ENCODE measurements around the gene CHI3L2. TPM values are rescaled to one million over a fixed set of nuclear protein-coding genes. Genes with fewer than 3 reads are reported as not detected.

Gene CHI3L2
- total RNA-seq, 1 experiment from 2014 or later, result 0.61 TPM

- peaks cover 42% of the 10 kb centered on the region for H3K27me3 Mint-ChIP-seq (ENCODE audit: low read depth)
- H3K9me3 Mint-ChIP-seq, result no peaks in the 10 kb centered on the region
- CTCF ChIA-PET, result no interaction called here
- TF ChIP-seq ZNF281 (CRISPR knock-in tag; IDR thresholded peaks at IDR 0.05), result no peak
- no peak for TF ChIP-seq USF1 (CRISPR knock-in tag; IDR thresholded peaks at IDR 0.05)
- no peak for TF ChIP-seq AR (CRISPR knock-in tag; IDR thresholded peaks at IDR 0.05)
- no peak for TF ChIP-seq ZMAT4 (CRISPR knock-in tag; IDR thresholded peaks at IDR 0.05)
- TF ChIP-seq HMGXB4 (CRISPR knock-in tag; IDR thresholded peaks at IDR 0.05), result no peak
- no peak for TF ChIP-seq MLX (CRISPR knock-in tag; IDR thresholded peaks at IDR 0.05)
- no peak for TF ChIP-seq E2F5 (CRISPR knock-in tag; IDR thresholded peaks at IDR 0.05)
- TF ChIP-seq ELF4 (CRISPR knock-in tag; IDR thresholded peaks at IDR 0.05; ENCODE audit: low read depth), result no peak
- no peak for TF ChIP-seq NR1H2 (CRISPR knock-in tag; IDR thresholded peaks at IDR 0.05)
- no peak for TF ChIP-seq ZNF219 (CRISPR knock-in tag; IDR thresholded peaks at IDR 0.05; ENCODE audit: borderline replicate concordance)
- TF ChIP-seq MAX (CRISPR knock-in tag; IDR thresholded peaks at IDR 0.05), result no peak
- TF ChIP-seq GTF2I (CRISPR knock-in tag; conservative IDR thresholded peaks at IDR 0.05), result no peak
- H3K4me3 Mint-ChIP-seq, result no peak overlapping the region
- no peak for DNase-seq (ENCODE audit: low spot score)
- H3K27ac Mint-ChIP-seq, result no peak overlapping the region
- no peaks in the 10 kb centered on the region for H3K36me3 Mint-ChIP-seq
- POLR2A ChIA-PET, result no interaction called here
- H3K4me1 Mint-ChIP-seq, result peaks cover 14% of the 10 kb centered on the region
- ATAC-seq, result no peak
Observed at GRCh38 chr1:111201275-111202090, 26.0 kb upstream of the CHI3L2 start.

GRCh38 chr1:111202366-111202706 is 25.2 kb upstream of the CHI3L2 start:
- H3K27ac Mint-ChIP-seq, result no peak overlapping the region
- H3K4me3 Mint-ChIP-seq, result no peak overlapping the region
- no peaks in the 10 kb centered on the region for H3K36me3 Mint-ChIP-seq
- POLR2A ChIA-PET, result no interaction called here
- CTCF ChIA-PET, result interaction anchor here (0.7 kb wide), 1 partner anchor 10 kb away, joined by 5 read pairs; no protein-coding TSS in a partner anchor
- peaks cover 14% of the 10 kb centered on the region for H3K4me1 Mint-ChIP-seq
- ATAC-seq, result no peak
- no peak for TF ChIP-seq AR (CRISPR knock-in tag; IDR thresholded peaks at IDR 0.05)
- TF ChIP-seq MXD4 (CRISPR knock-in tag; IDR thresholded peaks at IDR 0.05; ENCODE audit: borderline replicate concordance), result no peak
- H3K9me3 Mint-ChIP-seq, result no peaks in the 10 kb centered on the region
- peaks cover 51% of the 10 kb centered on the region for H3K27me3 Mint-ChIP-seq (ENCODE audit: low read depth)
- DNase-seq (ENCODE audit: low spot score), result no peak

All from WTC11 (cell line).